ENCODE measurements around the gene SLC30A4. TPM values are rescaled to one million over a fixed set of nuclear protein-coding genes. Genes with fewer than 3 reads are reported as not detected.

SLC30A4 gene
- total RNA-seq, 1 experiment from 2014 or later: 5.0 TPM

- Histone ChIP-seq H3K27ac (no peak overlapping the region), H3K4me1 (peaks cover 15% of the 10 kb centered on the region), H3K4me3 (no peak overlapping the region), H3K9me3 (replicated peaks) (no peaks in the 10 kb centered on the region; the same call in 1 of the 2 replicates), H3K36me3 (no peaks in the 10 kb centered on the region), H3K27me3 (peaks cover 6% of the 10 kb centered on the region; the same call in 1 of the 2 replicates)
- DNase-seq: no peak
Observed at GRCh38 chr15:45451265-45451664, 71.3 kb downstream of the SLC30A4 start.

DNA sequence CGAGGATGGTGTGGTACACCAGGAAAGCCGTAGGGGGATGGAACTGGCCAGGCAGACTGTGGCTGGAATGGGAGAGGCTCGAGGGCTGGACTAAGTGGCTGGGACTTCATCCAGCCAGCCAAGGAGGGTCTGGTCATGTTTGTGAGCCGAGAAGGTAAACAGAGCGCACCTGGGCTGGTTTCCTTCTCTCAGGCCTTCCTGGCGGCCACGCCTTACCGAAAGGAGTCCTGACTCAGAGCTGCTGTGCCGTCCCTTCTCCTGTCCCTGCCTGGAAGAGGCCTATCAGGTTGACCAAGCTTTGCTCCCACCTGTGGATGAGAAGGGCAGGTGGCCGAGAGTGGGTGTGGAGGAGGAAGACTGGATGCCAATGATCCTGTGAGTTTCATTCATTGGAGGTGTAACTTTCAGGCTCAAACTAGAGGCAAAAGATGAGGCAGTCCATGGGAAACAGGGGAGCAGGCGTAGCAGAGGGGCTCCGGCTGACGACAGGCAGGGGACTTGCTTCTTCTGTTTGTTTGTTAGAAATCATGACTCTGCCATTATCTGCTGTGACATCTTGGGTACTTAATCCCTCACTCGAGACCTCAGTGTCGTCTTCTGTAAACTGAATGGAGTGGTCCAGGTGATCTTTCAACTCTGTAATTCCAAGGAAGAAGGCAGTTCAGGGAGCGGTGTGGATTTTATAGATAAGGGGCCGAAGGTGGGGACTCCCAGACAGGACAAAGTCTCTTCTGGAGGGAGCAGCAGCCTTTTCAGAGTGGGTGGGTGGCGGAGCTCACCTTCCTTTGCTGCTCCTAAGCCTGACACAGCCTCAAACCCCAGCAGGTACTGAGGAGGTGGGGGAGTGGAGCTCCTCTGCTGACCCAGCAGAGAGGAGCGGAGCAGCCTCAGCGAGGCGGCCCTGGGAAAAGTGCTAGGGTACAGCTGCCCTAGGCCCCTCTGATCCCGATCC, 72.4 kb downstream of the SLC30A4 start:
- H3K4me3 ChIP-seq: no peak overlapping the region
- peaks cover 6% of the 10 kb centered on the region for H3K4me1 ChIP-seq
- H3K27ac ChIP-seq: no peak overlapping the region
- no peak for DNase-seq
- H3K36me3 ChIP-seq: no peaks in the 10 kb centered on the region
- H3K9me3 ChIP-seq (replicated peaks): no peaks in the 10 kb centered on the region; the same call in 1 of the 2 replicates
- H3K27me3 ChIP-seq: peaks cover 12% of the 10 kb centered on the region

GRCh38 chr15:45449395-45449794, 73.2 kb downstream of the SLC30A4 start:
- Histone ChIP-seq H3K9me3 (replicated peaks) (no peaks in the 10 kb centered on the region; the same call in 1 of the 2 replicates), H3K4me1 (peaks cover under 1% of the 10 kb centered on the region; the same call in 1 of the 2 replicates), H3K27ac (no peak overlapping the region), H3K36me3 (no peaks in the 10 kb centered on the region), H3K27me3 (peaks cover 12% of the 10 kb centered on the region), H3K4me3 (no peak overlapping the region)
- DNase-seq: no peak

DNA sequence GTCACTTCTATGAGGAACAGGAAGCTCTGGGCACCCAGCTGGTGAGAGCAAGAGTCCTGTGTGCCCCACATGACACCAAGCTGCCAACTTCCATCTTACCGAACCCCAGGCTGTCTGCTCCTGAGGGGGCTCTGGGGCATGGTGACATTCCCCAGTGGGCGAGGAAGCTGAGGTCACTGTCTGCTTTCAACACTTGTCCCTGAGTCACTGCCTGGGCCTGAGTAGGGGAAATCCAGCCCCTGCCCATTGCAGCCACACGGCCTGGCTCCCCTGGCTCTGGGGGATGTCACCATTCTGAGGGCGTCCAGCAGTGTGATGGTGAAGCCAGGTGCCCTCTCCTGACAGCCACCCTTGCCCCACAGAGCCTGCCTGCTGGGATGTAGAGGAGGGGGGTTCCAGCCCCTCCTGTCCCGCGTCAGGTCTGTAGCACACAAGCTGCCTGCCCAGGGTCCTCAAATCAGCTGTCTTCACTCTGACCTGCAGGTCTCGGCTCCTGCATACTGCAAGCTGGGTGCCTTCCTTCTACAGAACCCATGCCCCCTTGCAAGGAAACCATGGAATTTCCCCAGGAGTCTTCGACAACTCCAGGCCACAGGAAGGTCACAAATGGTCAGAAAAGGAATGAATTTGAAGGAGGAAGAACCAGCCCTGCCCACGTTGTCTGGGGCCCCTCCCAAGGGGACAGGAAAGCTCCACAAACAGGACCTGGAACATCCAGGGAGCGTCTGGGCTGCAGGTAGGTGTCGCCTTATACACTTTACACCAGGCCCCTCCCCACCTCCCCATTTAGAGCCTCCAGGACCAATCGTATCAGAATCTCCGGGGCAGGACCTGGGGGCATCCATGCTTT, 74.3 kb downstream of the SLC30A4 start:
- Histone ChIP-seq H3K27me3 (peaks cover 12% of the 10 kb centered on the region), H3K4me1 (no peaks in the 10 kb centered on the region), H3K27ac (no peak overlapping the region), H3K36me3 (no peaks in the 10 kb centered on the region), H3K9me3 (replicated peaks) (no peaks in the 10 kb centered on the region; the same call in 1 of the 2 replicates), H3K4me3 (no peak overlapping the region)
- no peak for DNase-seq

GRCh38 chr15:45443645-45444044, 78.9 kb downstream of the SLC30A4 start:
- H3K4me3 ChIP-seq: no peak overlapping the region
- peaks cover 6% of the 10 kb centered on the region for H3K27me3 ChIP-seq
- no peak overlapping the region for H3K27ac ChIP-seq
- no peaks in the 10 kb centered on the region for H3K4me1 ChIP-seq
- no peaks in the 10 kb centered on the region for H3K36me3 ChIP-seq
- H3K9me3 ChIP-seq (replicated peaks): no peaks in the 10 kb centered on the region
- no peak for DNase-seq

DNA sequence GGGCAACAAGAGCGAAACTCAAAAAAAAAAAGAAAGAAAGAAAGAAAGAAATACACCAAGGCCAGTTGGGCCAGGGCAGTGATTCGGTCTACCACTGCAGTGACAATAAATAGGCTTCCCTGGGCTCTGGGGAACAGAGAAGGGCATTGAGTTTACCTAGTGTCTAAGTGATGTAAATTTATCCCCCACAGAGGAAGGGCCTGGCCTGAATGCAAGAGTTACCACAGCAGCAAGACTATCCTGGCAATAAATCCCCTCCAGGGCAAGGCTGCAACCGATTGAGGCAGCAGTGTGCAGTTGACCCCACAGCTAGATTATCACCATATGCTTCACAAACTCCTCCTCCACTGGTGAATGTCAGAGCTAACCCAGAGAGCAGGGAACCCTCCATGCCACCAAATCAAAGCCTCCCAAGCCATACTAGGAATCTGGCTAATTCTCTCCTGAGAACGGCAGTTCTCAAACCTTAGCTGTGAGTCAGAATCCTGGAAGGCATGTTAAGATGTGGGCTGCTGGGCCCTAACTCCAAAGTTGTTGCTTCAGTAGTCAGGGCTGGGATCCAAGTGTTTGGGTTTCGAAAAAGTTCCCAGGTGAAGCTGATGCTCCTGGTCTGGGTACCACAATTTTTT, 79.9 kb downstream of the SLC30A4 start:
- H3K4me1 ChIP-seq: no peaks in the 10 kb centered on the region
- peaks cover 6% of the 10 kb centered on the region for H3K27me3 ChIP-seq
- H3K9me3 ChIP-seq (replicated peaks): no peaks in the 10 kb centered on the region
- DNase-seq: no peak
- no peaks in the 10 kb centered on the region for H3K36me3 ChIP-seq
- no peak overlapping the region for H3K27ac ChIP-seq
- H3K4me3 ChIP-seq: no peak overlapping the region

DNA sequence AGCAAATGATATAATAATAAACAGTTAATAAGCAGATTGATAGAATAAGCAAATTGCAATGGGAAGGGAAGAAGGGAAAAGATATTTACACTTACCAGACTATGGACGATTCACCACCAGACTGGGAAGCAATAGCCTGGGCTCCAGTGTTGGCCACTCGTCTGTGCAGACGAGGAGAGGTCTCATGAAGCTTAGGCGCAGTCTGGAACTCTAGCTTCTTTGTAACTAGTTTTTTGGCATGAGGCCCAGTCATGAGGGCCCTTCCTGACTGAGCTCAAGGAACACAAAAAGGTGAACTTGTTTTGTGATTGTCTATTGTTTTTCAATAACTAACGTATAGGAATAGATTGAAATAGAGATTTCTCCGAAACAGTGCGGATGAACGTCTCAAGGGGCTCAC, 80.9 kb downstream of the SLC30A4 start:
- no peak overlapping the region for H3K4me3 ChIP-seq
- no peaks in the 10 kb centered on the region for H3K36me3 ChIP-seq
- H3K4me1 ChIP-seq: no peaks in the 10 kb centered on the region
- no peak overlapping the region for H3K27ac ChIP-seq
- no peaks in the 10 kb centered on the region for H3K9me3 ChIP-seq (replicated peaks)
- peaks cover 6% of the 10 kb centered on the region; the same call in 1 of the 2 replicates for H3K27me3 ChIP-seq
- DNase-seq: peak in 1 of 2 experiments; percentile 50

DNA sequence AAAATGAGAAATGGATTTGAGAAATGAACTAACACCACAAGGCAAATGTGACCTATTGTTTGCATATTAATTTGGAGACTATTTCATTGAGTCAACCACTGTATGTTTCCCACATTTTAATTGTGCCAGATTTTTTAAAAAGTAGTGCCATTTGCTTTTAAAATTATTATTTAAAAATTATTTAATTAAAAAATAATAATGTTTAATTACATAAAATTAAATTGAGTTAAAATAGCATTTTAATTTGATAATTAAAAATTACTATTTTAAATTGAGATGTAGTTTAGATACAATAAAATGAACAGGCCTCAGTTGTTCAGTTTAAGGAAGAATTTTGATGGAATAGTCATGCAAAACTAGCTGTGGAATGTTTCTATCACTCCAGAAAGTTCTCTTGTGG, 81.5 kb downstream of the SLC30A4 start:
- no peaks in the 10 kb centered on the region for H3K4me1 ChIP-seq
- DNase-seq: no peak
- H3K4me3 ChIP-seq: no peak overlapping the region

GRCh38 chr15:45439521-45440260, 82.9 kb downstream of the SLC30A4 start:
- Histone ChIP-seq H3K36me3 (no peaks in the 10 kb centered on the region), H3K9me3 (replicated peaks) (no peaks in the 10 kb centered on the region), H3K4me1 (no peaks in the 10 kb centered on the region), H3K27me3 (no peaks in the 10 kb centered on the region), H3K4me3 (no peak overlapping the region), H3K27ac (no peak overlapping the region)
- no peak for DNase-seq

More for the DNA sequence above, 81.5 kb downstream of the SLC30A4 start:
- no peaks in the 10 kb centered on the region for H3K36me3 ChIP-seq
- H3K27me3 ChIP-seq: peaks cover 5% of the 10 kb centered on the region; the same call in 1 of the 2 replicates
- H3K27ac ChIP-seq: no peak overlapping the region
- H3K9me3 ChIP-seq (replicated peaks): no peaks in the 10 kb centered on the region

DNA sequence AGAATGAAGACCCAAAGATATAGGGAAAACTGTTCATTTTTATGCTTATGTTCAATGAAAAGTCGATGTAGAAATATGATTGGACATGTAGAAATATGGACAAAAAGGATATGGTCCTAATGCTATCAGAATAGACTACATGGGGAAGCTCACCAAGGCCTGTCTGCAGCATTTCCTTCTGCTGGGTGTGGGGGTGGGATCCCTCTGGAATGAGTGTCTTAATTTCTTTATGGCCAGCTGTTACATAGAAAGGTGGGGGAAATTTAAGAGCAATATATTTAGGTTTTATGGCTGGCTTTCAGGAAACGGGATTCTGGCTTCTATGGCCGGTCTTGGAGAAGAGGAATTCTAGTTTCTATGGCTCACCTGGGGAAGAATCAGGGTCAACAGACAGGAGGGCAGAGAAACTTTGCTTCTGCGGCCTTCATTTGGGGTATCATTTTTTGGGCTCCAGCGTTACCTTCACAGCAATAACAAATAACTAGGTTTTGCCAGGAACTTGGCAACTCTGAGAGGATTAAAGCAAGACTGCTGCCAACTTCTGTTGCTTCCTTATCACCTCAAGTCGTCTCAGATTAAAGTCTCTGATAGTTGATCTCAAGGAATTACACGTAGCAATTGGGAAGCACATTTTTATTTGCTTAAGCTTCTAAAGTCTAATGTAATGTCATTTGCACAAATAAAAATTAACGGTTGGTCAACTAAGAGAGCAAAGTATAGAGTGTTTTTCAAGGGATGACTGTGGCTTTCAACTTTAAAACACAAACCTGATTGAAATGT, 87.2 kb downstream of the SLC30A4 start:
- DNase-seq: no peak
- Histone ChIP-seq H3K4me3 (no peak overlapping the region), H3K9me3 (replicated peaks) (no peaks in the 10 kb centered on the region), H3K27me3 (no peaks in the 10 kb centered on the region), H3K27ac (no peak overlapping the region), H3K36me3 (no peaks in the 10 kb centered on the region), H3K4me1 (no peaks in the 10 kb centered on the region)

DNA sequence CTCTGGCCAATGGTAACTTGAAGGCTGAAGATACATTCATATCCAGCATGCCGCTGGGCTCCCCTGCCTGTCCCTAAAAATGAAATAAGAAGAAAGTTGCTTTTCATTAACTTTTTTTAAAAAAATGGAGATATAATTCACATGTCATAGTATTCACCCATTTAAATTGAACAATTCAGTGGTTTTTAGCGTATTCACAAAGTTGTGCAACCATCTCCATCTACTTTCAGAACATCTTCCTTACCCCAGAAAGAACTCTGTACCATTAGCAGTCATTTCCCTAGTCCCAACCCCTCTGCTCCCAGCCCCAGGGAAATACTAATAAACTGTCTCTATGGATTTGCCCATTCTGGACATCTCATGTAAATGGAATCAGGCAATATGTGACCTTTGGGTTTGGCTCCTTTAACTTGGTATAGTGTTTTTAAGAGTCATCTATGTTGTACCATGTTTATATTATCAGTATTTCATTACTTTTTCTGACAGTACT, 88.4 kb downstream of the SLC30A4 start:
- no peak for DNase-seq
- H3K36me3 ChIP-seq: no peaks in the 10 kb centered on the region
- H3K27ac ChIP-seq: no peak overlapping the region
- no peaks in the 10 kb centered on the region for H3K4me1 ChIP-seq
- H3K27me3 ChIP-seq: no peaks in the 10 kb centered on the region
- no peak overlapping the region for H3K4me3 ChIP-seq
- H3K9me3 ChIP-seq (replicated peaks): no peaks in the 10 kb centered on the region

DNA sequence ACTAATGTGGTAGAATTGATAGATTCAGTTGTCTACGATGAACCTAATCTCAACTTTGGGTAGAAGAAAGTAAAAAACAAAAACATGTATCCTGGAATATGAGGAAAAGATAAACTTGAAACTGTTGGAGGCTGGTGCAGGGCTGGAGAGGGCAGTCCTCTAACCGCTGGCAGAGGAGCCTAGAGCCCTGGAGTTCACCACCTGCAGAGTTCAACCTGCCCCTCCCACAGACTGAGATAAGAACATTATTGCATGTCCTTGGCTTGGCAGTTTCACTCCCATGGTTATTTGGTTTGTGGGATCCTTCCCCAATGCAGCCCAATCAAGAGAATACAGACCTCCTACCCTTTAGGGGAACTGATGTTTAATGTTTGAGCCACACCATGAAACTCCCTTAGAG, 91.0 kb downstream of the SLC30A4 start:
- Histone ChIP-seq H3K9me3 (replicated peaks) (no peaks in the 10 kb centered on the region), H3K27ac (no peak overlapping the region), H3K4me1 (no peaks in the 10 kb centered on the region), H3K4me3 (no peak overlapping the region), H3K27me3 (no peaks in the 10 kb centered on the region), H3K36me3 (no peaks in the 10 kb centered on the region)
- no peak for DNase-seq

All from SJCRH30 (cell line).